ENCODE data around the gene SLC25A11.

The SLC25A11 gene

GRCh38 chr17:4892499-4893221 lies 47.2 kb downstream of the SLC25A11 start:
- H3K27me3 ChIP-seq = no peaks in the 10 kb centered on the region
- no peak overlapping the region for H3K4me3 ChIP-seq (ENCODE audit: low read depth in 1 of 2, low read length in 1 of 2)
- peaks cover 93% of the 10 kb centered on the region for H3K36me3 ChIP-seq
- H3K4me1 ChIP-seq (ENCODE audit: control insufficient read depth in 1 of 2, insufficient read depth in 1 of 2, low read depth in 1 of 2, low read length in 1 of 2) = no peaks in the 10 kb centered on the region
- no peak overlapping the region for H3K27ac ChIP-seq
- no peaks in the 10 kb centered on the region for H3K9me3 ChIP-seq
- TF ChIP-seq CTCF (IDR thresholded peaks at IDR 0.05) = no peak

- TF ChIP-seq CTCF (IDR thresholded peaks at IDR 0.05) = no peak
- H3K27ac ChIP-seq = no peak overlapping the region
- no peaks in the 10 kb centered on the region for H3K4me1 ChIP-seq (ENCODE audit: control insufficient read depth in 1 of 2, insufficient read depth in 1 of 2, low read depth in 1 of 2, low read length in 1 of 2)
- H3K27me3 ChIP-seq = no peaks in the 10 kb centered on the region
- peaks cover 93% of the 10 kb centered on the region for H3K36me3 ChIP-seq
- no peaks in the 10 kb centered on the region for H3K9me3 ChIP-seq
- no peak overlapping the region for H3K4me3 ChIP-seq (ENCODE audit: low read depth in 1 of 2, low read length in 1 of 2)
Measured at GRCh38 chr17:4891411-4892410, 48.1 kb downstream of the SLC25A11 start.

DNA sequence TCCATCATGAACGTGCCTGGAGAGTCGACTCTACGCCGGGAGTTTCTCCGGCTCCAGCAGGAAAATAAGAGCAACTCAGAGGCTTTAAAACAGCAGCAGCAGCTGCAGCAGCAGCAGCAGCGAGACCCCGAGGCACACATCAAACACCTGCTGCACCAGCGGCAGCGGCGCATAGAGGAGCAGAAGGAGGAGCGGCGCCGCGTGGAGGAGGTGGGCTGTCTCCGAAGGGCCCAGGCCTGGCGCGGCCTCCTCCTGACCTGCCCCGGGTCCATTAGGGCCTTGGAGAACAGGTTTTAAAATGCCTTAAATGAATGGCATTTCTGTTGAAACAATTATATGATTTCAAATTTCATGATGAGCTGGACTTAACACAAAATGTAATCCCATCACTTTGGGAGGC lies 52.3 kb downstream of the SLC25A11 start:
- Histone ChIP-seq H3K4me3 (ENCODE audit: low read depth in 1 of 2, low read length in 1 of 2) (no peak overlapping the region), H3K36me3 (peaks cover 78% of the 10 kb centered on the region), H3K9me3 (no peaks in the 10 kb centered on the region)

More for the DNA sequence above, 52.3 kb downstream of the SLC25A11 start:
- no peak for TF ChIP-seq CTCF (IDR thresholded peaks at IDR 0.05)
- Histone ChIP-seq H3K27me3 (no peaks in the 10 kb centered on the region), H3K27ac (no peak overlapping the region), H3K4me1 (ENCODE audit: control insufficient read depth in 1 of 2, insufficient read depth in 1 of 2, low read depth in 1 of 2, low read length in 1 of 2) (no peaks in the 10 kb centered on the region)

Data from neutrophil (primary cell).